Cardiac muscle cell (in vitro differentiated cells and primary cell): ENCODE measurements around the gene ITPR2. TPM values are rescaled to one million over a fixed set of nuclear protein-coding genes. Genes with fewer than 3 reads are reported as not detected.

Source experiments
- DNase-seq, 2 donors: peaks; one replicate each; pipeline versions ENCODE4 v3.0.0 to v3.0.0-alpha.2; 2010 to 2017; ENCODE audit warnings: low read depth in 1 of 2, low spot score in 1 of 2
- H3K27ac ChIP-seq: fragments of 200-600 bp; sonication (generic); 2 replicates; pipeline ENCODE4 v1.5.1; 2016
- H3K27me3 ChIP-seq: fragments of 200-600 bp; sonication (generic); 2 replicates; pipeline ENCODE4 v1.6.0; 2016; ENCODE audit warnings: control low read depth
- H3K36me3 ChIP-seq: fragments of 200-600 bp; sonication (generic); 2 replicates; pipeline ENCODE4 v1.5.1; 2016; ENCODE audit warnings: control low read depth
- H3K4me1 ChIP-seq: fragments of 200-600 bp; sonication (generic); 2 replicates; pipeline ENCODE4 v1.8.1; 2017; ENCODE audit warnings: low read depth, mild to moderate bottlenecking, mixed run types
- H3K4me3 ChIP-seq: fragments of 200-600 bp; sonication (generic); 2 replicates; pipeline ENCODE4 v1.5.1; 2016; ENCODE audit warnings: mild to moderate bottlenecking
- H3K9me3 ChIP-seq: fragments of 200-600 bp; sonication (generic); 2 replicates; pipeline ENCODE4 v1.5.1; 2017; ENCODE audit warnings: low read depth, mild to moderate bottlenecking, control low read depth
- CTCF ChIP-seq: IDR thresholded peaks from 2 replicates; pipeline ENCODE4 v1.5.1; 2012; ENCODE audit warnings: low read depth, mild to moderate bottlenecking, low read length
- polyA plus RNA-seq: library from polyadenylated mRNA; unstranded; fragments of >200 nt; fragmentation: Nextera tagmentation; extraction: Ambion mirVana; gene quantifications from 2 replicates; pipeline ENCODE4 v1.2.1, GENCODE V29; 2016
- total RNA-seq: library from RNA; depleted of rRNA; stranded (reverse); fragments of >200 nt; gene quantifications from 2 replicates; pipeline ENCODE4 v1.2.3, GENCODE V29; 2016

ITPR2 gene
- total and polyA plus RNA-seq, 2 experiments from 2014 or later = 4.8 to 5.1 TPM

- Histone ChIP-seq H3K27ac (no peak overlapping the region), H3K9me3 (no peaks in the 10 kb centered on the region), H3K4me1 (peaks cover 6% of the 10 kb centered on the region), H3K27me3 (no peaks in the 10 kb centered on the region), H3K36me3 (no peaks in the 10 kb centered on the region), H3K4me3 (no peak overlapping the region)
- no peak for DNase-seq
- TF ChIP-seq CTCF = no peak
Measured at GRCh38 chr12:26622601-26623000, 210.4 kb downstream of the ITPR2 start.

GRCh38 chr12:26621932-26622331 is 211.1 kb downstream of the ITPR2 start:
- Histone ChIP-seq H3K4me1 (peaks cover 6% of the 10 kb centered on the region), H3K4me3 (no peak overlapping the region), H3K9me3 (no peaks in the 10 kb centered on the region), H3K27me3 (no peaks in the 10 kb centered on the region), H3K36me3 (no peaks in the 10 kb centered on the region), H3K27ac (no peak overlapping the region)
- DNase-seq = no peak
- TF ChIP-seq CTCF = no peak

GRCh38 chr12:26620907-26621306 is 212.1 kb downstream of the ITPR2 start:
- DNase-seq = no peak
- no peak overlapping the region for H3K27ac ChIP-seq
- no peak overlapping the region for H3K4me3 ChIP-seq
- no peaks in the 10 kb centered on the region for H3K27me3 ChIP-seq
- H3K4me1 ChIP-seq = peaks cover 6% of the 10 kb centered on the region
- no peaks in the 10 kb centered on the region for H3K36me3 ChIP-seq
- H3K9me3 ChIP-seq = no peaks in the 10 kb centered on the region
- TF ChIP-seq CTCF = no peak

- H3K9me3 ChIP-seq = no peaks in the 10 kb centered on the region
Measured at GRCh38 chr12:26617513-26617912, 215.5 kb downstream of the ITPR2 start.

GRCh38 chr12:26614011-26614616 is 218.9 kb downstream of the ITPR2 start:
- Histone ChIP-seq H3K27me3 (no peaks in the 10 kb centered on the region), H3K27ac (no peak overlapping the region), H3K36me3 (no peaks in the 10 kb centered on the region), H3K9me3 (no peaks in the 10 kb centered on the region), H3K4me1 (peaks cover 3% of the 10 kb centered on the region), H3K4me3 (no peak overlapping the region)
- peak; percentile 27 to 55 for DNase-seq
- TF ChIP-seq CTCF = peak; percentile 71

More at GRCh38 chr12:26617513-26617912, 215.5 kb downstream of the ITPR2 start:
- Histone ChIP-seq H3K27me3 (no peaks in the 10 kb centered on the region), H3K36me3 (no peaks in the 10 kb centered on the region), H3K4me1 (peaks cover 9% of the 10 kb centered on the region), H3K27ac (no peak overlapping the region), H3K4me3 (no peak overlapping the region)
- no peak for DNase-seq
- TF ChIP-seq CTCF = no peak
